Mesenchymal stem cell (in vitro differentiated cells and primary cell): Measurements from ENCODE around the gene DHRSX.
"Not testable (repeated sequence)": the region's sequence is repeated elsewhere in the genome, so short reads cannot be mapped to it uniquely, and the experiment has no call there.

ENCODE experiments used
- DNase-seq: peaks from one replicate; pipeline ENCODE4 v3.0.0-alpha.2; 2013
- H2AFZ ChIP-seq: one replicate; pipeline ENCODE4 v1.6.1; 2013; ENCODE audit warnings: low read depth, mild to moderate bottlenecking, control low read depth, inconsistent platforms, low read length, moderate library complexity
- H2AK5ac ChIP-seq: 2 replicates; pipeline ENCODE4 v1.6.1; 2013; ENCODE audit warnings: low read length, moderate library complexity, mild to moderate bottlenecking, inconsistent platforms; ENCODE audit not compliant: severe bottlenecking
- H2BK120ac ChIP-seq: one replicate; pipeline ENCODE4 v1.6.1; 2013; ENCODE audit warnings: low read depth, mild to moderate bottlenecking, inconsistent platforms, low read length, moderate library complexity
- H2BK12ac ChIP-seq, 2 experiments: one replicate each; pipeline ENCODE4 v1.6.1; 2013; ENCODE audit warnings: inconsistent platforms in 2 of 2, low read length in 2 of 2, mild to moderate bottlenecking in 2 of 2, moderate library complexity in 2 of 2, control low read depth in 1 of 2
- H2BK15ac ChIP-seq: one replicate; pipeline ENCODE4 v1.6.1; 2013; ENCODE audit warnings: mild to moderate bottlenecking, low read depth, inconsistent platforms; ENCODE audit not compliant: poor library complexity, severe bottlenecking
- H2BK5ac ChIP-seq: 2 replicates; pipeline ENCODE4 v1.6.1; 2013; ENCODE audit warnings: low read depth, mild to moderate bottlenecking, low read length, control low read depth, inconsistent platforms; ENCODE audit not compliant: poor library complexity, severe bottlenecking
- H3K14ac ChIP-seq, 2 experiments: one replicate each; pipeline ENCODE4 v1.6.1; 2013; ENCODE audit warnings: inconsistent platforms in 2 of 2, low read length in 2 of 2, control low read depth in 1 of 2, mild to moderate bottlenecking in 1 of 2, moderate library complexity in 1 of 2
- H3K18ac ChIP-seq, 2 experiments: one replicate each; pipeline ENCODE4 v1.6.1; 2013; ENCODE audit warnings: inconsistent platforms in 2 of 2, low read length in 2 of 2, control low read depth in 1 of 2, low read depth in 1 of 2, mild to moderate bottlenecking in 1 of 2
- H3K23ac ChIP-seq, 2 experiments: one replicate each; pipeline ENCODE4 v1.6.1; 2013; ENCODE audit warnings: inconsistent platforms in 2 of 2, low read length in 2 of 2, mild to moderate bottlenecking in 2 of 2, moderate library complexity in 2 of 2, control low read depth in 1 of 2
- H3K27ac ChIP-seq: 2 replicates; pipeline ENCODE4 v1.5.1; 2013; ENCODE audit warnings: mild to moderate bottlenecking, moderate library complexity, low read length, control low read depth, inconsistent platforms; ENCODE audit not compliant: poor library complexity, severe bottlenecking
- H3K27me3 ChIP-seq, 2 experiments: 2 replicates each; pipeline versions ENCODE4 v1.6.1 to v1.7.0; 2013; ENCODE audit warnings: low read length in 2 of 2, mild to moderate bottlenecking in 2 of 2, moderate library complexity in 2 of 2, control low read depth in 1 of 2, inconsistent platforms in 1 of 2; ENCODE audit not compliant: control insufficient read depth in 1 of 2, insufficient read depth in 1 of 2
- H3K36me3 ChIP-seq, 2 experiments: 2 replicates each; pipeline versions ENCODE4 v1.6.1 to v1.7.0; 2013; ENCODE audit warnings: low read length in 2 of 2, control low read depth in 1 of 2, inconsistent platforms in 1 of 2, low read depth in 1 of 2, mild to moderate bottlenecking in 1 of 2; ENCODE audit not compliant: insufficient read depth in 2 of 2, control insufficient read depth in 1 of 2
- H3K4ac ChIP-seq, 2 experiments: one replicate each; pipeline ENCODE4 v1.6.1; 2013; ENCODE audit warnings: inconsistent platforms in 2 of 2, low read length in 2 of 2, mild to moderate bottlenecking in 2 of 2, moderate library complexity in 2 of 2, control low read depth in 1 of 2, low read depth in 1 of 2
- H3K4me1 ChIP-seq: 2 replicates; pipeline ENCODE4 v1.6.1; 2013; ENCODE audit warnings: low read depth, low read length, control low read depth; ENCODE audit not compliant: control insufficient read depth, insufficient read depth
- H3K4me2 ChIP-seq: 2 replicates; pipeline ENCODE4 v1.6.1; 2013; ENCODE audit warnings: low read length, mild to moderate bottlenecking, inconsistent platforms; ENCODE audit not compliant: poor library complexity, severe bottlenecking
- H3K4me3 ChIP-seq, 2 experiments: 2 replicates each; pipeline versions ENCODE4 v1.5.1 to v1.7.0; 2013; ENCODE audit warnings: low read length in 2 of 2, mild to moderate bottlenecking in 2 of 2, control low read depth in 1 of 2, low read depth in 1 of 2; ENCODE audit not compliant: insufficient read depth in 1 of 2
- H3K79me1 ChIP-seq: replicated peaks from 2 replicates; pipeline ENCODE4 v1.6.1; 2013; ENCODE audit warnings: mild to moderate bottlenecking, control low read depth, low read length, inconsistent platforms; ENCODE audit not compliant: poor library complexity, severe bottlenecking
- H3K9ac ChIP-seq: 2 replicates; pipeline ENCODE4 v1.7.0; 2013; ENCODE audit warnings: mild to moderate bottlenecking, low read length, moderate library complexity
- H3K9me3 ChIP-seq: 2 replicates; pipeline ENCODE4 v1.7.0; 2013; ENCODE audit warnings: mild to moderate bottlenecking, low read length; ENCODE audit not compliant: control insufficient read depth
- H4K8ac ChIP-seq: one replicate; pipeline ENCODE4 v1.6.1; 2013; ENCODE audit warnings: inconsistent platforms, mild to moderate bottlenecking, low read length, moderate library complexity
- H4K91ac ChIP-seq: one replicate; pipeline ENCODE4 v1.6.1; 2013; ENCODE audit warnings: mild to moderate bottlenecking, low read length, inconsistent platforms
- WGBS: methylation state at CpG from one replicate; pipeline ENCODE4 v1.1.7; 2013; ENCODE audit warnings: mixed read lengths; 5-methylcytosine and 5-hydroxymethylcytosine counted together

DHRSX gene

DNA sequence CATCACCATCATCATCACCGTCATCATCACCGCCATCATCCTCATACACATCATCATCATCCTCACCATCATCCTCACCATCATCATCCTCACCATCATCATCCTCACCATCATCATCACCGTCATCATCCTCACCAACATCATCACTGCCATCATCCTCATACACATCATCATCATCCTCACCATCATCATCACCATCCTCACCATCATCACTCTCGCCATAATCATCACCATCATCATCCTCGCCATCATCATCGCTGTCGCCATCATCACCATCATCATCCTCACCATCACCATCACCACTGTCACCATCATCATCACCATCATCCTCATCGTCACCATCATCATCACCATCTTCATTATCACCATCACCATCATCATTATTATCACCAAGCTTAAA is 19.8 kb upstream of the DHRSX start:
- no peak overlapping the region for H3K23ac ChIP-seq
- H3K18ac ChIP-seq: no peak overlapping the region
- H2AFZ ChIP-seq: no peak overlapping the region
- H3K4me2 ChIP-seq: no peak overlapping the region
- no peak overlapping the region for H3K14ac ChIP-seq
- no peak overlapping the region for H3K9ac ChIP-seq
- no peak overlapping the region for H4K91ac ChIP-seq
- no peak overlapping the region for H2AK5ac ChIP-seq
- no peak overlapping the region for H2BK15ac ChIP-seq
- no peaks in the 10 kb centered on the region for H3K79me1 ChIP-seq
- no peak overlapping the region for H3K4me3 ChIP-seq
- WGBS: 93% methylated on average over 8 of the region's 8 CpGs
- H2BK120ac ChIP-seq: no peak overlapping the region
- no peaks in the 10 kb centered on the region for H3K36me3 ChIP-seq
- no peak overlapping the region for H4K8ac ChIP-seq
- no peaks in the 10 kb centered on the region for H3K9me3 ChIP-seq
- H2BK12ac ChIP-seq: no peak overlapping the region
- H2BK5ac ChIP-seq: no peak overlapping the region
- no peak overlapping the region for H3K27ac ChIP-seq
- no peaks in the 10 kb centered on the region for H3K4me1 ChIP-seq
- H3K27me3 ChIP-seq: peaks cover 0 to 24% of the 10 kb centered on the region in 2 experiments
- DNase-seq: no peak
- H3K4ac ChIP-seq: no peak overlapping the region

DNA sequence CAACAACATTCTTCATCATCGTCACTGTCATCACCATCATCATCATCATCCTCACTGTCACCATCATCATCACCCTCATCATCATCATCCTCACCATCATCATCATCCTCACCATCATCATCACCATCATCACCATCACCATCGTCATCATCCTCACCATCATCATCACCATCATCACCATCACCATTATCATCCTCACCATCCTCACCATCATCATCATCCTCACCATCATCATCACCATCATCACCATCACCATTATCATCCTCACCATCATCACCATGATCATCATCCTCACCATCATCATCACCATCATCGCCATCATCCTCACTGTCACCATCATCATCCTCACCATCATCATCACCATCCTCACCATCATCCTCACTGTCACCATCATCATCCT is 18.9 kb upstream of the DHRSX start:
- not testable (repeated sequence) for H3K4me3 ChIP-seq, H2BK12ac ChIP-seq, H3K18ac ChIP-seq, H3K9ac ChIP-seq, H2AFZ ChIP-seq, H2BK120ac ChIP-seq, H4K91ac ChIP-seq, H3K4me1 ChIP-seq, H3K36me3 ChIP-seq, H3K9me3 ChIP-seq, H2BK5ac ChIP-seq, DNase-seq, H2AK5ac ChIP-seq, H2BK15ac ChIP-seq, H3K79me1 ChIP-seq, H3K23ac ChIP-seq, H3K4me2 ChIP-seq, H4K8ac ChIP-seq, H3K27ac ChIP-seq, H3K4ac ChIP-seq, H3K14ac ChIP-seq
- H3K27me3 ChIP-seq: peaks cover 0 to 26% of the 10 kb centered on the region in 2 experiments
- 68% methylated on average over 3 of the region's 3 CpGs for WGBS

DNA sequence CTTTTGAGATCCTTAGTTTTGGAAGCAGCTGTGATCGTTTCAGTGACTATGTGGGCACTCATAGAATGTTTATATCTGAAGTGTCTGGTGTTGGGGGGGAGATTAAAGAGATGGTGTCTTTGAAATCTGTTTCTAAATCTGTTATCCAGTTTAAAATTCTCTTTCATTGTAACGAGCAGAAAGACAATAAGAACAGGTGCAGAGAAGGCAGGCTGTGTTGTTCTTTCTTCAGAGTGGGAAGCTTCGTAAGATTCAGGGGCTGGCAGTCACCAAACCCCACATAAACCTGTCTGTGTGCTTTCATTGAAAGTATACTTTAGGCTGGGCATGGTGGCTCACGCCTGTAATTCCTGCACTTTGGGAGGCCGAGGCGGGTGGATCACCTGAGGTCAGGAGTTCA is 16.3 kb upstream of the DHRSX start:
- Histone ChIP-seq H3K14ac (no peak overlapping the region), H2AFZ (no peak overlapping the region), H3K79me1 (no peaks in the 10 kb centered on the region), H3K27me3 (peaks cover 0 to 41% of the 10 kb centered on the region in 2 experiments), H4K8ac (no peak overlapping the region), H3K23ac (no peak overlapping the region), H2BK120ac (no peak overlapping the region), H2BK12ac (no peak overlapping the region), H3K9me3 (no peaks in the 10 kb centered on the region), H3K27ac (no peak overlapping the region), H3K4ac (no peak overlapping the region), H3K4me1 (no peaks in the 10 kb centered on the region), H2BK5ac (no peak overlapping the region), H3K36me3 (no peaks in the 10 kb centered on the region), H2AK5ac (no peak overlapping the region), H3K9ac (no peak overlapping the region), H3K18ac (no peak overlapping the region), H3K4me2 (no peak overlapping the region), H3K4me3 (no peak overlapping the region), H2BK15ac (no peak overlapping the region), H4K91ac (no peak overlapping the region)
- DNase-seq: no peak
- 76% methylated on average over 3 of the region's 6 CpGs for WGBS

DNA sequence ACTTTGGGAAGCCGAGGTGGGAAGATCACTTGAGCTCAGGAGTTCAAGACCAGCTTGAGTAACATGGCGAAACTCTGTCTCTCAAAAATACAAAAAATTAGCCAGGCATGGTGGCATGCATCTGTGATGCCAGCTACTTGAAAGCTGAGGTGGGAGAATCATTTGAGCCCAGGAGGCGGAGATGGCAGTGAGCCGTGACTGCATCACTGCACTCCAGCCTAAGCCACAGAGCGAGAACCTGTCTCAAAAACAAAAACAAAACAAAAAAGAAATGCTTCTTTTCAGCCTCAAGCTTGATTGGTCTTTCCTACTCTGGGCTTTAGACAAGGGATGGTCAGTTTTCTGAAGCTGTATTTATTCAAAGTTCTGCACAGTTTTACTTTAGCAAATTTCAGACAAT is 15.8 kb upstream of the DHRSX start:
- no peaks in the 10 kb centered on the region for H3K36me3 ChIP-seq
- H2BK120ac ChIP-seq: no peak overlapping the region
- no peak overlapping the region for H3K4ac ChIP-seq
- no peaks in the 10 kb centered on the region for H3K9me3 ChIP-seq
- H2BK12ac ChIP-seq: no peak overlapping the region
- no peak overlapping the region for H3K23ac ChIP-seq
- 83% methylated on average over 4 of the region's 5 CpGs for WGBS
- no peak overlapping the region for H3K4me2 ChIP-seq
- no peak overlapping the region for H2AK5ac ChIP-seq
- H4K91ac ChIP-seq: no peak overlapping the region
- H3K14ac ChIP-seq: no peak overlapping the region
- DNase-seq: no peak
- H3K79me1 ChIP-seq: no peaks in the 10 kb centered on the region
- no peak overlapping the region for H3K27ac ChIP-seq
- H3K27me3 ChIP-seq: peaks cover 3 to 45% of the 10 kb centered on the region in 2 experiments
- H2BK15ac ChIP-seq: no peak overlapping the region
- no peak overlapping the region for H3K18ac ChIP-seq
- H2AFZ ChIP-seq: no peak overlapping the region
- no peak overlapping the region for H3K9ac ChIP-seq
- H4K8ac ChIP-seq: no peak overlapping the region
- no peak overlapping the region for H2BK5ac ChIP-seq
- no peak overlapping the region for H3K4me3 ChIP-seq
- no peaks in the 10 kb centered on the region for H3K4me1 ChIP-seq
